Mammary epithelial cell (primary cell): ENCODE measurements around the gene ZNF283.

Source experiments
- CTCF ChIP-seq, 2 donors: IDR thresholded peaks in 1 of 2; conservative IDR thresholded peaks in 1 of 2; 2 replicates each; pipeline ENCODE4 v1.5.1; 2011 to 2012; ENCODE audit warnings: inconsistent platforms in 2 of 2, low read length in 2 of 2, mild to moderate bottlenecking in 2 of 2, control low read depth in 1 of 2, low read depth in 1 of 2; ENCODE audit not compliant: insufficient read depth in 1 of 2; ENCODE audit errors: extremely low read depth in 1 of 2
- EZH2 ChIP-seq: IDR thresholded peaks from 2 replicates; pipeline ENCODE4 v1.6.1; 2012; ENCODE audit warnings: low read length, inconsistent platforms, borderline replicate concordance

DNA sequence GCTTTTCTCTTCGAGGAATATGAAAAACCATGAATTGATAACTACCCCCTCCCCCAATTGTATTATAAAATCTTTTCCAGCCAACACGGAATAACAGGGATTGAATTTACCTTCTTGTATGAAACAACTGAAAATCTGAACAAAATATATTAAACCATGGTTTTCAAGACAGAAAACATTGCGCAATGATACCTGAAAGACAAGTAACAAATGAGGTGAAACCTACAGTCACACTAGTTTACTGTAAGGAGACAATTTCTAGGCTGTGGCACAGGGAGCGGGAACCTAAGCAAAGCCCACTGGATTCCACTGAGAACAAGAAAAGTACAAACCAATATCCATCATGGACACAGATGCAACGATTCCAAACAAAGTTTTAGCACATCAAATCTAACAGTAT is 53.4 kb downstream of the ZNF283 start:
- TF ChIP-seq CTCF (conservative IDR thresholded peaks at IDR 0.05 in 1 of 2, IDR thresholded peaks at IDR 0.05 in 1 of 2; ENCODE audit: extremely low read depth in 1 of 2, insufficient read depth in 1 of 2, low read depth in 1 of 2, low read length in 2 of 2) (no peak), EZH2 (no peak)
